BE2C (cell line): Measurements from ENCODE around the gene PDZRN4.
"Not testable (repeated sequence)": the region's sequence is repeated elsewhere in the genome, so short reads cannot be mapped to it uniquely, and the experiment has no call there.

Experiments used
- DNase-seq: peaks from one replicate; pipeline ENCODE4 v3.0.0-alpha.2; 2020
- H3K27me3 ChIP-seq: fragments of 250-450 bp; sonication (Bioruptor Pico); 2 replicates; pipeline ENCODE4 v1.5.1; 2020; ENCODE audit warnings: mild to moderate bottlenecking
- H3K36me3 ChIP-seq: fragments of 250-450 bp; sonication (Bioruptor Pico); 2 replicates; pipeline ENCODE4 v1.5.1; 2020; ENCODE audit warnings: mild to moderate bottlenecking
- H3K4me1 ChIP-seq: fragments of 250-450 bp; sonication (Bioruptor Pico); 2 replicates; pipeline ENCODE4 v1.5.1; 2020
- H3K4me3 ChIP-seq: 2 replicates; pipeline ENCODE4 v1.5.1; 2011; ENCODE audit warnings: low read depth, low read length
- H3K9me3 ChIP-seq: fragments of 250-450 bp; sonication (Bioruptor Pico); 2 replicates; pipeline ENCODE4 v1.5.1; 2020
- TF ChIP-seq, protein P1 (sequence below): IDR thresholded peaks from 2 replicates; pipeline ENCODE4 v1.5.1; 2012; ENCODE audit warnings: mild to moderate bottlenecking, low read depth, low read length

PDZRN4 gene

DNA sequence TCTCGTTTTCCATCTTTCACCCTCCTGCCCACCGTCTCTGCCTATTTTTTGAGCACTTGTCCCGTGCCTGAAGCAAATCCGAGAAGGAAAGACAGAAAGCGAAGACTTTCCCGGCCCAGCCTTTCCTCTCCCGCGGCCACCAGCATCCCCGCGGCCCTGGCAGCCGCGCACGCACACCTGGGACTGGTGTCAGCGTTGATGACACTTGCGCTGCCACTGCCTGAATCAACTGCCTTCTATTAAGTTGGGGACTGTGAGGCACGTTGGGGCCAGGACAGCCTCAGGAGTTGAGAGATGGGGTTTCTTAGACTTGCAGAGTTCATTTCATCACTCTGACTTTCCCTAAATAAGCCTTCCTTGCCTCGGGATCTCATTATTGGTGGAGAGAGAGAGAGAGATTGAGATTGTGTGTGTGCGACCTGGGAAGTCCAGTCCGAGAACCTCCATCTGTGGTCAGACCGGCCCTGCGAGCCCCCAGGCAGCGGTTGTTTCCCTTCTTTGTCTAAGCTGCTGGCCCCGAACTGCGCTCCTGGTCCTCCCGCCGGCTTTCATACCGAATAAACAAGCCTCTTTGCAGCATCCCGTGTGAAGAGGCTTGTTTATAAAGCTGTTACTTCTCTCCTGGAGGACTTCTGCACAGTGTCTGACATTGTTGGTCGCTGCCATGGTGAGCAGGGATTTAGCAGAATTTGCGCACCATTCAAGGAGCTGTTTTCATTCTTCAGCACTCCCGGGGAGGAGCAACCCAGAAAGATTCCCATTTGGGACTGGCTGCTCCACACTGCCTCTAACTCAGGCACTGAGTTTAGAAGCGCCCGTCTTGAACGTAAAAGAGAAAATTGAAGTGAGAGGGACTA is 1.5 kb downstream of the PDZRN4 start:
- no peak for DNase-seq
- no peak overlapping the region for H3K4me3 ChIP-seq

DNA sequence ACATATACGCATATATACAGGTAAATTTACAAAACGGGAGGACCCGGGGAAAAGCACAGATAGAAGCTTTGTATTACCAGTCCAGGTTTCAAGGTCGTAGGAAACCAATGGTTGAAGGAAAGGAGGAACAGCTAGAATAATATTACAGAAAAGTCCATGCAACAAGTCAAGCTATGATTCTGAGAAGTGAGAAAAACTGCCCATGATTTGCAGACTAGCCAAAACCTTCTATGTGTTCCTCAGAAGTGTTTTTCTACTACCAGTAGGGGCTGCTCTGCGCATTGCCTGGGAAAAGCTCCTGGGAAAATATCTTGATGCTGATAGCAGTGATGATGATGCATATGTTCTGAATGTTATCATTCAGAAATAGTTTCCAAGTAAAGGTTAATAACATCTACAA is 2.2 kb downstream of the PDZRN4 start:
- Histone ChIP-seq H3K27me3 (peaks cover 45% of the 10 kb centered on the region), H3K4me1 (no peaks in the 10 kb centered on the region), H3K36me3 (no peaks in the 10 kb centered on the region), H3K4me3 (no peak overlapping the region), H3K9me3 (no peaks in the 10 kb centered on the region)
- no peak for DNase-seq
- TF ChIP-seq, protein P1, sequence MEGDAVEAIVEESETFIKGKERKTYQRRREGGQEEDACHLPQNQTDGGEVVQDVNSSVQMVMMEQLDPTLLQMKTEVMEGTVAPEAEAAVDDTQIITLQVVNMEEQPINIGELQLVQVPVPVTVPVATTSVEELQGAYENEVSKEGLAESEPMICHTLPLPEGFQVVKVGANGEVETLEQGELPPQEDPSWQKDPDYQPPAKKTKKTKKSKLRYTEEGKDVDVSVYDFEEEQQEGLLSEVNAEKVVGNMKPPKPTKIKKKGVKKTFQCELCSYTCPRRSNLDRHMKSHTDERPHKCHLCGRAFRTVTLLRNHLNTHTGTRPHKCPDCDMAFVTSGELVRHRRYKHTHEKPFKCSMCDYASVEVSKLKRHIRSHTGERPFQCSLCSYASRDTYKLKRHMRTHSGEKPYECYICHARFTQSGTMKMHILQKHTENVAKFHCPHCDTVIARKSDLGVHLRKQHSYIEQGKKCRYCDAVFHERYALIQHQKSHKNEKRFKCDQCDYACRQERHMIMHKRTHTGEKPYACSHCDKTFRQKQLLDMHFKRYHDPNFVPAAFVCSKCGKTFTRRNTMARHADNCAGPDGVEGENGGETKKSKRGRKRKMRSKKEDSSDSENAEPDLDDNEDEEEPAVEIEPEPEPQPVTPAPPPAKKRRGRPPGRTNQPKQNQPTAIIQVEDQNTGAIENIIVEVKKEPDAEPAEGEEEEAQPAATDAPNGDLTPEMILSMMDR: peak; percentile 51

More for the DNA sequence above, 1.5 kb downstream of the PDZRN4 start:
- Histone ChIP-seq H3K4me1 (no peaks in the 10 kb centered on the region), H3K9me3 (no peaks in the 10 kb centered on the region), H3K27me3 (peaks cover 45% of the 10 kb centered on the region), H3K36me3 (no peaks in the 10 kb centered on the region)
- TF ChIP-seq, protein P1: no peak

DNA sequence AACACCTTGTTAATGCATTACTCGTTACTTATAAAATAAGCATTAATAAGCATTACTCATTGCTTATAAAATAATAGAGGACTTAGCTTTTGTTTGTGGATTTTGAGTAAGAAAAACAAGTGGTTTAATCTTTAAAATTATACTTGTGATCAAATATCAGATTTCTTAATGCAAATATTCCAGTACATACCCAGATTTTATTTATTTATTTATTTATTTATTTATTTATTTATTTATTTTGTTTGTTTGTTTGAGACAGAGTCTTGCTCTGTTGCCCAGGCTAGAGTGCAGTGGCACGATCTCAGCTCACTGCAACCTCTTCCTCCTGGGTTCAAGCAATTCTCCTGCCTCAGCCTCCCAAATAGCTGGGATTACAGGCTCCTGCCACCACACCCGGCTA is 3.4 kb downstream of the PDZRN4 start:
- H3K27me3 ChIP-seq: peaks cover 41% of the 10 kb centered on the region
- not testable (repeated sequence) for H3K36me3 ChIP-seq, H3K4me1 ChIP-seq, DNase-seq, H3K9me3 ChIP-seq, H3K4me3 ChIP-seq

DNA sequence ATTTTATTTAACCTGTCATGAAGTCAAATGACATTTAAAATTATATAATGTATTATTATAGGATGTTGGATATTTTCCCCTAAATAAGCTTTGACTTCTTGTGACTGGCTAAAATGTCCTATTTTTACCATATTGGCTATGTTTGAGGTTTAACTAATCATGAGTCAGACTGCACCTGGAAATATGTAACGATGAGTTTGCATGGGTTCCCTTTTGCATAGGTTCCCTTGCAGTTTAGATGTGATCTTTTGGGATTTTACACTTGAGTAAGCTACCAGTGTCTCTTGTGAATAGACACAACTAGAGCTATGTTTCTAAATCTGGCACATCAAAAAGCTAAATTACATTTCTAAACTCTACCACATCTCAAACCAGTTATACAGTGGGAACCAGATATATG is 5.2 kb downstream of the PDZRN4 start:
- TF ChIP-seq, protein P1: no peak
- peaks cover 26% of the 10 kb centered on the region for H3K27me3 ChIP-seq
- no peak for DNase-seq
- no peaks in the 10 kb centered on the region for H3K36me3 ChIP-seq
- H3K4me3 ChIP-seq: no peak overlapping the region
- H3K4me1 ChIP-seq: no peaks in the 10 kb centered on the region
- H3K9me3 ChIP-seq: no peaks in the 10 kb centered on the region

DNA sequence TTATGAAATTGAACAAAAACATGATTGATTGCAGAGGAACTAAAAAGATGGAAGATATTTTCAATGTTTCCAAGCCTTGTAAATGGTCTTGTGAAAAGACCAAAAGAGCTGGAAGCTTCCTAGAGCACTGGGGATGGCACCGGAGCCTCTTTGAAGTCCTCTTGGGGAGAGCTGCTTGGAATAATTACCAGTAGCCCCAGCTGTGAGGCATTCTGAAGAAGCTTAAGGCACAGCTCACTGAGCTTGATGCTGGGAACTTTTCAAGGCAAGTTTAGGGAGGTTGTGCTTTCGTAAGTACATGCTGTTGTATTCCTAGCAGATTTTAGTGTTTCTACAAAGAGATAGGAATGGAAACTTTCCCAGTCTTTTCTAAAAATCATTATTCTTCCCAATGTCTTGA is 13.9 kb downstream of the PDZRN4 start:
- Histone ChIP-seq H3K4me3 (no peak overlapping the region), H3K4me1 (no peaks in the 10 kb centered on the region), H3K27me3 (no peaks in the 10 kb centered on the region), H3K9me3 (no peaks in the 10 kb centered on the region), H3K36me3 (no peaks in the 10 kb centered on the region)
- DNase-seq: no peak
- TF ChIP-seq, protein P1: no peak

DNA sequence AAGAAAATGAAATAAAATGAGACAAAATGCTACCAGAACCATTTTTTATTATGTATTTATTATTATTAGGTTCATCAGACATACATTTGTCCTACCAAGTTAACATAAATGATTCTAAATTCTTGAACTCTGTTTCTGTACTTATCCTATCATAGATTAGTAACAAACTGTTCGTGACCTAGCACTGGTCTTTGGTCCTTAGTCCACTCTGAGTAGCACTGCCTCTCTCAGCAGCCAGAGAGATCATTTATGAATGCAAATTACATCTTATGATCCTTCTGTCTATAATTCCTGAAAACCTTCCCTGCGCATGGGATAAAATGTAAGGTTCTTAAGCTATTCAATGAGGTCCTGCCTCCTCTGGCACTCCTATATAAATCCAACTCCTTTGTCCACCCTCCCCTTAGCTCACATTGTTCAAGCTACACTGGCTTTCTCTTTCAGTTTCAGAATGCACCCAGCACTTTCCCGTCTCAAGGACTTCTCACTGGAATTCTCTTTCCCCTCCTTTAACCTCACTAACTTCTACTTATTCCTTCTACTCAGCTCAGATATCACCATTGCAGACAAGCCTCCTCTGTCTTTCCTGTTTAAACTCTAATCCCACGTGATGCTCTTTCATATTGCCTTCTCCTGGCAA is 17.1 kb downstream of the PDZRN4 start:
- no peaks in the 10 kb centered on the region for H3K36me3 ChIP-seq
- H3K4me1 ChIP-seq: no peaks in the 10 kb centered on the region
- H3K4me3 ChIP-seq: no peak overlapping the region
- no peaks in the 10 kb centered on the region for H3K9me3 ChIP-seq
- DNase-seq: no peak
- TF ChIP-seq, protein P1: no peak
- no peaks in the 10 kb centered on the region for H3K27me3 ChIP-seq
